Osteocyte (in vitro differentiated cells): ENCODE measurements around the gene KCTD14. TPM values are rescaled to one million over a fixed set of nuclear protein-coding genes. Genes with fewer than 3 reads are reported as not detected.

ENCODE experiments used
- DNase-seq: peaks from one replicate; pipeline ENCODE4 v3.0.0; 2021; ENCODE audit warnings: mixed read lengths; ENCODE audit not compliant: unreplicated experiment; ENCODE audit errors: extremely low spot score
- H3K27ac Mint-ChIP-seq: one replicate; pipeline ENCODE4 v1.8.0; 2021; ENCODE audit warnings: mild to moderate bottlenecking, mixed read lengths; ENCODE audit not compliant: unreplicated experiment
- H3K27me3 Mint-ChIP-seq: one replicate; pipeline ENCODE4 v1.8.0; 2021; ENCODE audit warnings: mixed read lengths; ENCODE audit not compliant: unreplicated experiment
- H3K36me3 Mint-ChIP-seq: one replicate; pipeline ENCODE4 v1.8.0; 2021; ENCODE audit warnings: mixed read lengths; ENCODE audit not compliant: unreplicated experiment
- H3K4me1 Mint-ChIP-seq: one replicate; pipeline ENCODE4 v1.8.0; 2021; ENCODE audit warnings: mixed read lengths; ENCODE audit not compliant: unreplicated experiment
- H3K4me3 Mint-ChIP-seq: one replicate; pipeline ENCODE4 v1.8.0; 2021; ENCODE audit warnings: mild to moderate bottlenecking, moderate library complexity, mixed read lengths; ENCODE audit not compliant: unreplicated experiment
- H3K9me3 Mint-ChIP-seq: one replicate; pipeline ENCODE4 v1.8.0; 2021; ENCODE audit warnings: mixed read lengths; ENCODE audit not compliant: unreplicated experiment
- CTCF ChIP-seq: fragments of 200-600 bp; sonication (generic); IDR thresholded peaks from 2 replicates; pipeline ENCODE4 v1.5.0; 2021; ENCODE audit warnings: antibody characterized with exemption, mild to moderate bottlenecking, moderate library complexity
- total RNA-seq: library from RNA; stranded (reverse); gene quantifications from 2 replicates; pipeline ENCODE4 v1.2.1, GENCODE V29; 2021

Gene KCTD14
- total RNA-seq, 1 donor from 2014 or later = 0.73 TPM

- no peak for DNase-seq
- peaks cover 58% of the 10 kb centered on the region for H3K4me1 Mint-ChIP-seq
- no peaks in the 10 kb centered on the region for H3K27me3 Mint-ChIP-seq
- H3K4me3 Mint-ChIP-seq = no peak overlapping the region
- no peak for TF ChIP-seq CTCF
- no peaks in the 10 kb centered on the region for H3K36me3 Mint-ChIP-seq
- peak overlapping the region; percentile 100 for H3K27ac Mint-ChIP-seq
- H3K9me3 Mint-ChIP-seq = no peaks in the 10 kb centered on the region
Measured at GRCh38 chr11:78037825-78038620, 14.9 kb upstream of the KCTD14 start.

GRCh38 chr11:78037056-78037455, 14.0 kb upstream of the KCTD14 start:
- H3K4me3 Mint-ChIP-seq = no peak overlapping the region
- H3K4me1 Mint-ChIP-seq = peaks cover 60% of the 10 kb centered on the region
- no peaks in the 10 kb centered on the region for H3K36me3 Mint-ChIP-seq
- no peak for DNase-seq
- TF ChIP-seq CTCF = no peak
- H3K27ac Mint-ChIP-seq = peak overlapping the region; percentile 67
- H3K27me3 Mint-ChIP-seq = no peaks in the 10 kb centered on the region
- no peaks in the 10 kb centered on the region for H3K9me3 Mint-ChIP-seq

- DNase-seq = no peak
- TF ChIP-seq CTCF = no peak
- Mint-ChIP-seq H3K9me3 (no peaks in the 10 kb centered on the region), H3K36me3 (no peaks in the 10 kb centered on the region), H3K27ac (no peak overlapping the region), H3K4me1 (peaks cover 62% of the 10 kb centered on the region), H3K27me3 (no peaks in the 10 kb centered on the region), H3K4me3 (no peak overlapping the region)
Measured at GRCh38 chr11:78036313-78036712, 13.2 kb upstream of the KCTD14 start.

- Mint-ChIP-seq H3K27ac (no peak overlapping the region), H3K9me3 (no peaks in the 10 kb centered on the region), H3K4me3 (no peak overlapping the region), H3K27me3 (no peaks in the 10 kb centered on the region), H3K36me3 (no peaks in the 10 kb centered on the region), H3K4me1 (peaks cover 57% of the 10 kb centered on the region)
- no peak for TF ChIP-seq CTCF
- no peak for DNase-seq
Measured at GRCh38 chr11:78034623-78035022, 11.5 kb upstream of the KCTD14 start.

GRCh38 chr11:78033040-78033439, 10.0 kb upstream of the KCTD14 start:
- H3K36me3 Mint-ChIP-seq = no peaks in the 10 kb centered on the region
- no peak for DNase-seq
- no peaks in the 10 kb centered on the region for H3K27me3 Mint-ChIP-seq
- peaks cover 41% of the 10 kb centered on the region for H3K4me1 Mint-ChIP-seq
- H3K27ac Mint-ChIP-seq = no peak overlapping the region
- H3K4me3 Mint-ChIP-seq = no peak overlapping the region
- no peak for TF ChIP-seq CTCF
- H3K9me3 Mint-ChIP-seq = no peaks in the 10 kb centered on the region
